H1 (cell line): ENCODE results near the gene DCHS1. TPM values are rescaled to one million over a fixed set of nuclear protein-coding genes. Genes with fewer than 3 reads are reported as not detected.

ENCODE experiments used
- CTCF ChIA-PET: fragments of 300-600 bp; sonication (Branson Sonifier 250); formaldehyde crosslinking; loops from one replicate; lab custom pipeline; 2021; ENCODE audit not compliant: partially characterized antibody; lab: Charles Lee
- POLR2A ChIA-PET: fragments of 300-600 bp; sonication (Branson Sonifier 250); formaldehyde crosslinking; loops from one replicate; lab custom pipeline; 2021; ENCODE audit warnings: inconsistent platforms; ENCODE audit not compliant: partially characterized antibody; lab: Charles Lee
- DNase-seq, 2 experiments: peaks; one replicate each; pipeline versions ENCODE4 v3.0.0 to v3.0.0-alpha.2; 2010 to 2022; ENCODE audit warnings: low spot score in 2 of 2, low read depth in 1 of 2, mixed read lengths in 1 of 2
- FAIRE-seq: peaks from 2 replicates; lab custom pipeline; 2011; peaks lifted over from hg19 to GRCh38; lab: Jason Lieb, UNC
- H2AFZ ChIP-seq: 2 replicates; pipeline ENCODE4 v1.8.1; 2012; ENCODE audit warnings: low read length, inconsistent platforms
- H2AK5ac ChIP-seq: 2 replicates; pipeline ENCODE4 v1.6.1; 2013; ENCODE audit warnings: low read depth, low read length
- H2BK120ac ChIP-seq: replicated peaks from 2 replicates; pipeline ENCODE3; 2013; ENCODE audit warnings: low read depth, low read length, inconsistent platforms
- H2BK12ac ChIP-seq: 2 replicates; pipeline ENCODE4 v1.6.1; 2013; ENCODE audit warnings: low read depth, low read length
- H2BK15ac ChIP-seq: 2 replicates; pipeline ENCODE4 v1.6.1; 2013; ENCODE audit warnings: low read length
- H2BK20ac ChIP-seq: 2 replicates; pipeline ENCODE4 v1.6.1; 2013; ENCODE audit warnings: low read length
- H2BK5ac ChIP-seq: 2 replicates; pipeline ENCODE4 v1.6.1; 2013; ENCODE audit warnings: low read depth, low read length
- H3K14ac ChIP-seq: 2 replicates; pipeline ENCODE4 v1.6.1; 2013; ENCODE audit warnings: inconsistent platforms; ENCODE audit not compliant: insufficient read length
- H3K18ac ChIP-seq: 2 replicates; pipeline ENCODE4 v1.6.1; 2013; ENCODE audit warnings: low read length; ENCODE audit errors: extremely low read depth
- H3K23ac ChIP-seq: 2 replicates; pipeline ENCODE4 v1.6.1; 2013; ENCODE audit warnings: inconsistent platforms; ENCODE audit not compliant: insufficient read length
- H3K23me2 ChIP-seq: 2 replicates; pipeline ENCODE4 v1.6.1; 2013; ENCODE audit warnings: low read depth, low read length
- H3K27ac ChIP-seq: 2 replicates; pipeline ENCODE4 v1.6.1; 2011; ENCODE audit warnings: low read depth, low read length, inconsistent platforms
- H3K27me3 ChIP-seq, 4 experiments: replicated peaks in 1 of 4; 1 replicate in 1 of 4; 2 replicates in 3 of 4; pipeline versions ENCODE4 v1.6.1 to v1.8.1; 2011 to 2013; ENCODE audit warnings: low read length in 3 of 4, mild to moderate bottlenecking in 3 of 4, inconsistent platforms in 2 of 4, mixed read lengths in 2 of 4, moderate library complexity in 1 of 4; ENCODE audit not compliant: control insufficient read depth in 3 of 4, insufficient read depth in 3 of 4; ENCODE audit errors: extremely low read depth in 1 of 4
- H3K36me3 ChIP-seq, 4 experiments: 2 replicates each; pipeline versions ENCODE4 v1.6.1 to v1.8.1; 2011 to 2013; ENCODE audit warnings: mild to moderate bottlenecking in 4 of 4, low read length in 3 of 4, moderate library complexity in 2 of 4, control low read depth in 1 of 4, inconsistent platforms in 1 of 4; ENCODE audit not compliant: insufficient read depth in 4 of 4, control insufficient read depth in 2 of 4
- H3K4ac ChIP-seq: replicated peaks from 2 replicates; pipeline ENCODE3; 2013; ENCODE audit warnings: low read length, low read depth, mixed read lengths, inconsistent platforms; ENCODE audit not compliant: insufficient read length
- H3K4me1 ChIP-seq, 4 experiments: replicated peaks in 1 of 4; 1 replicate in 1 of 4; 2 replicates in 3 of 4; pipeline versions ENCODE4 v1.6.1 to v1.8.1; 2011 to 2013; ENCODE audit warnings: low read length in 3 of 4, inconsistent platforms in 2 of 4, mixed read lengths in 1 of 4; ENCODE audit not compliant: insufficient read depth in 4 of 4, control insufficient read depth in 3 of 4
- H3K4me2 ChIP-seq, 2 experiments: 2 replicates each; pipeline versions ENCODE4 v1.6.1 to v1.8.1; 2011 to 2013; ENCODE audit warnings: low read depth in 2 of 2, low read length in 2 of 2, control low read depth in 1 of 2, inconsistent platforms in 1 of 2, mild to moderate bottlenecking in 1 of 2; ENCODE audit not compliant: insufficient read depth in 1 of 2
- H3K4me3 ChIP-seq, 4 experiments: fragments of 200-600, 300-600 bp in 1 of 4; sonication (generic), shearing (Covaris generic), sonication (Bioruptor Twin) in 1 of 4; 2 replicates each; pipeline versions ENCODE4 v1.5.1 to v1.8.1; 2011 to 2016; ENCODE audit warnings: low read length in 4 of 4, low read depth in 3 of 4, control low read depth in 2 of 4, inconsistent platforms in 2 of 4, mild to moderate bottlenecking in 2 of 4, mixed read lengths in 1 of 4, moderate library complexity in 1 of 4; ENCODE audit not compliant: insufficient read depth in 2 of 4; ENCODE audit errors: extremely low read depth in 1 of 4
- H3K56ac ChIP-seq: replicated peaks from 2 replicates; pipeline ENCODE3; 2013; ENCODE audit warnings: low read depth, mild to moderate bottlenecking, mixed read lengths, low read length, inconsistent platforms; ENCODE audit not compliant: insufficient read length
- H3K79me1 ChIP-seq: 2 replicates; pipeline ENCODE4 v1.6.1; 2013; ENCODE audit warnings: low read depth, low read length, control low read depth
- H3K79me2 ChIP-seq, 2 experiments: 2 replicates each; pipeline versions ENCODE4 v1.6.1 to v1.8.1; 2012 to 2013; ENCODE audit warnings: low read length in 2 of 2, mild to moderate bottlenecking in 2 of 2, inconsistent platforms in 1 of 2; ENCODE audit not compliant: insufficient read depth in 2 of 2, control insufficient read depth in 1 of 2
- H3K9ac ChIP-seq, 4 experiments: replicated peaks in 1 of 4; 1 replicate in 1 of 4; 2 replicates in 3 of 4; pipeline versions ENCODE4 v1.6.1 to v1.8.1; 2011 to 2013; ENCODE audit warnings: low read depth in 3 of 4, low read length in 3 of 4, control low read depth in 2 of 4, mild to moderate bottlenecking in 2 of 4, moderate library complexity in 2 of 4, inconsistent platforms in 1 of 4; ENCODE audit errors: extremely low read depth in 1 of 4
- H3K9me3 ChIP-seq, 2 experiments: 2 replicates each; pipeline versions ENCODE4 v1.6.1 to v1.8.1; 2012 to 2013; ENCODE audit warnings: mild to moderate bottlenecking in 2 of 2, moderate library complexity in 2 of 2, control low read depth in 1 of 2, inconsistent platforms in 1 of 2, low read depth in 1 of 2, low read length in 1 of 2, mixed read lengths in 1 of 2; ENCODE audit not compliant: insufficient read depth in 2 of 2
- H4K20me1 ChIP-seq, 2 experiments: replicated peaks in 1 of 2; 2 replicates each; pipeline versions ENCODE3 to v1.8.1; 2011 to 2013; ENCODE audit warnings: inconsistent platforms in 2 of 2, low read length in 2 of 2, mild to moderate bottlenecking in 1 of 2; ENCODE audit not compliant: insufficient read depth in 2 of 2, control insufficient read depth in 1 of 2
- H4K5ac ChIP-seq: 2 replicates; pipeline ENCODE4 v1.6.1; 2013; ENCODE audit warnings: low read length, low read depth, mixed read lengths, inconsistent platforms; ENCODE audit not compliant: insufficient read length
- H4K8ac ChIP-seq: 2 replicates; pipeline ENCODE4 v1.8.0; 2013; ENCODE audit warnings: mild to moderate bottlenecking, moderate library complexity, low read length, inconsistent platforms; ENCODE audit not compliant: insufficient read depth; ENCODE audit errors: extremely low read depth
- H4K91ac ChIP-seq: replicated peaks from 2 replicates; pipeline ENCODE3; 2013; ENCODE audit warnings: low read length, mixed read lengths, inconsistent platforms; ENCODE audit not compliant: insufficient read length
- ASH2L ChIP-seq: fragments of 200-600, 300-600 bp; sonication (generic); IDR thresholded peaks from one replicate; pipeline ENCODE4 v1.7.1; 2017; ENCODE audit warnings: low read length
- ATF2 ChIP-seq: IDR thresholded peaks from 2 replicates; pipeline ENCODE4 v1.6.1; 2012; ENCODE audit warnings: low read length, inconsistent platforms
- BCL11A ChIP-seq, 2 experiments: IDR thresholded peaks; one replicate each; pipeline ENCODE4 v1.6.1; 2011; ENCODE audit warnings: low read depth in 2 of 2, low read length in 2 of 2, mild to moderate bottlenecking in 2 of 2
- EGR1 ChIP-seq: IDR thresholded peaks from 2 replicates; pipeline ENCODE4 v1.6.1; 2011; ENCODE audit warnings: low read depth, low read length, borderline replicate concordance
- RFX5 ChIP-seq: IDR thresholded peaks from 2 replicates; pipeline ENCODE4 v1.6.1; 2011; ENCODE audit warnings: low read depth, low read length, improper control_type of control experiment, borderline replicate concordance
- RNF2 ChIP-seq: fragments of 200-900, 300-1000 bp; sonication (generic); IDR thresholded peaks from 2 replicates; pipeline ENCODE4 v1.7.1; 2016; ENCODE audit warnings: borderline replicate concordance, low read depth, mild to moderate bottlenecking, antibody characterized with exemption, low read length; ENCODE audit not compliant: poor library complexity, severe bottlenecking; ENCODE audit errors: missing control alignments
- SIX5 ChIP-seq: IDR thresholded peaks from 2 replicates; pipeline ENCODE4 v1.6.1; 2011; ENCODE audit warnings: mild to moderate bottlenecking, low read depth, low read length
- WGBS, 2 experiments: shearing (Covaris generic) in 1 of 2; methylation state at CpG; one replicate each; pipeline versions ENCODE4 v1.1.6 to v1.1.7; 2013 to 2015; ENCODE audit warnings: low lambda C conversion rate in 2 of 2, mixed read lengths in 2 of 2, inconsistent platforms in 1 of 2, low coverage in 1 of 2, missing lambda C conversion rate in 1 of 2; ENCODE audit not compliant: insufficient replicate concordance in 2 of 2, insufficient coverage in 1 of 2, insufficient read length in 1 of 2; ENCODE audit errors: extremely low coverage in 1 of 2, missing lambda C conversion rate in 1 of 2; 5-methylcytosine and 5-hydroxymethylcytosine counted together
- polyA plus RNA-seq, 7 experiments: library from polyadenylated mRNA; depleted of rRNA in 3 of 7; stranded (reverse) in 5 of 7; unstranded in 2 of 7; fragments of >200 nt in 5 of 7; fragments of 200-250 nt in 2 of 7; gene quantifications; 1 replicate in 5 of 7; 2 replicates in 1 of 7; 4 replicates in 1 of 7; pipeline versions ENCODE4 v1.2.1 to v1.2.3, GENCODE V29; 2011 to 2013; ENCODE audit warnings: missing spikeins in 2 of 7, mixed read lengths in 2 of 7
- total RNA-seq: library from RNA; stranded (reverse); fragmentation: NEBNext Ultra II Directional; extraction: Animal tissue kit (Norgen Biotek cat#: 25700); gene quantifications from 2 replicates; pipeline ENCODE4 v1.2.1, GENCODE V29; 2021

Gene DCHS1
- total and polyA plus RNA-seq, 2 of the 8 experiments (the other 6 are each of a cell fraction or from before 2014, with no cell fraction given): 8.2 to 10.5 TPM

GRCh38 chr11:6615882-6616585 is 39.6 kb downstream of the DCHS1 start:
- WGBS, 2 experiments: 91% methylated on average over 9 of the region's 9 CpGs; no CpG with 5 or more reads in 1 of the 2 experiments
- Histone ChIP-seq H4K91ac (no peak overlapping the region), H2AK5ac (no peak overlapping the region), H3K4me3 (no peak overlapping the region), H3K9ac (no peak overlapping the region), H2BK20ac (no peak overlapping the region), H3K36me3 (peaks cover under 1 to 5% (median 2%) of the 10 kb centered on the region in 4 experiments; a peak in 5 of 8 replicates), H3K79me2 (peaks cover 0 to 14% of the 10 kb centered on the region in 2 experiments; a peak in 2 of 4 replicates), H3K23me2 (peaks cover 17% of the 10 kb centered on the region), H2AFZ (no peak overlapping the region), H4K8ac (no peak overlapping the region), H4K20me1 (no peaks in the 10 kb centered on the region), H3K27ac (no peak overlapping the region), H3K56ac (no peak overlapping the region), H3K4me1 (peaks cover 2 to 13% (median 5%) of the 10 kb centered on the region in 4 experiments; a peak in 6 of 7 replicates), H3K27me3 (no peaks in the 10 kb centered on the region), H3K4ac (no peak overlapping the region), H3K79me1 (no peaks in the 10 kb centered on the region; the same call in none of the 2 replicates), H3K4me2 (no peak overlapping the region), H3K14ac (no peak overlapping the region), H2BK5ac (no peak overlapping the region), H2BK15ac (no peak overlapping the region), H3K18ac (no peak overlapping the region), H4K5ac (no peak overlapping the region), H3K23ac (no peak overlapping the region), H2BK12ac (no peak overlapping the region), H2BK120ac (no peak overlapping the region), H3K9me3 (no peaks in the 10 kb centered on the region)
- FAIRE-seq: no peak
- POLR2A ChIA-PET: interaction anchor here (0.9 to 1.0 kb wide), 3 partner anchors 9 to 147 kb away, joined by 3 to 7 read pairs (median 3); no protein-coding TSS in a partner anchor
- DNase-seq: no peak
- CTCF ChIA-PET: interaction anchor here (0.6 to 1.6 kb wide), 4 partner anchors 64 to 237 kb away, joined by 3 to 4 read pairs (median 4); partner anchors contain the start of gene MRPL17
- no peak for TF ChIP-seq ATF2
- no peak for TF ChIP-seq EGR1
- no peak for TF ChIP-seq SIX5
- TF ChIP-seq RFX5: no peak
- TF ChIP-seq RNF2: no peak
- TF ChIP-seq ASH2L: no peak
- no peak for TF ChIP-seq BCL11A (IDR thresholded peaks at IDR 0.05; ENCODE audit: low read depth in 2 of 2, low read length in 2 of 2)
